IMR-90 (cell line): ENCODE data around the gene SLC41A1. TPM values are rescaled to one million over a fixed set of nuclear protein-coding genes. Genes with fewer than 3 reads are reported as not detected.

Experiments
- ATAC-seq: fragments of 200-7000 bp; cut with Tn5 transposase; 2 replicates; pipeline ENCODE4 v1.9.1; 2020; ENCODE audit warnings: low read depth, mild to moderate bottlenecking, moderate library complexity
- BruUV-seq: library from RNA; stranded (reverse); fragments of 400-500 nt; replicated peaks from 2 replicates; lab custom pipeline; 2021; lab: Mats Ljungman, UMichigan
- CTCF ChIA-PET: fragments of 300-600 bp; formaldehyde crosslinking; extraction: SDS; loops from one replicate; lab custom pipeline; 2021; ENCODE audit warnings: antibody characterized with exemption; lab: Yijun Ruan, JAX
- POLR2A ChIA-PET: fragments of 300-600 bp; sonication (Branson Sonifier 250); formaldehyde crosslinking; loops from one replicate; lab custom pipeline; 2022; ENCODE audit warnings: antibody characterized with exemption; ENCODE audit not compliant: unreplicated experiment; lab: Charles Lee
- DNase-seq: peaks from one replicate; pipeline ENCODE4 v3.0.0; 2013
- H2AFZ ChIP-seq: replicated peaks from 2 replicates; pipeline ENCODE3; 2013; ENCODE audit warnings: low read length, mild to moderate bottlenecking; ENCODE audit not compliant: poor library complexity
- H2AK5ac ChIP-seq: 2 replicates; pipeline ENCODE4 v1.6.1; 2013; ENCODE audit warnings: low read depth, low read length, inconsistent platforms
- H2AK9ac ChIP-seq: replicated peaks from 2 replicates; pipeline ENCODE3; 2013; ENCODE audit warnings: mild to moderate bottlenecking, low read depth, low read length, moderate library complexity; ENCODE audit not compliant: poor library complexity
- H2BK120ac ChIP-seq: 2 replicates; pipeline ENCODE4 v1.6.1; 2013; ENCODE audit warnings: low read depth, low read length, inconsistent platforms
- H2BK15ac ChIP-seq: 3 replicates; pipeline ENCODE4 v1.6.1; 2013; ENCODE audit warnings: low read depth, low read length, inconsistent platforms
- H2BK20ac ChIP-seq: 2 replicates; pipeline ENCODE4 v1.6.1; 2013; ENCODE audit warnings: low read depth, mild to moderate bottlenecking, inconsistent platforms, low read length, moderate library complexity
- H2BK5ac ChIP-seq: 2 replicates; pipeline ENCODE4 v1.6.1; 2013; ENCODE audit warnings: mild to moderate bottlenecking, low read depth, low read length, inconsistent platforms; ENCODE audit not compliant: poor library complexity, severe bottlenecking
- H3K14ac ChIP-seq: replicated peaks from 2 replicates; pipeline ENCODE4 v1.6.1; 2013; ENCODE audit warnings: low read depth, low read length, inconsistent platforms
- H3K18ac ChIP-seq: 2 replicates; pipeline ENCODE4 v1.6.1; 2013; ENCODE audit warnings: low read depth, low read length, control low read depth
- H3K23ac ChIP-seq: 2 replicates; pipeline ENCODE4 v1.6.1; 2013; ENCODE audit warnings: low read depth, low read length, inconsistent platforms
- H3K27ac ChIP-seq: 2 replicates; pipeline ENCODE4 v1.5.1; 2013; ENCODE audit warnings: mild to moderate bottlenecking, control low read depth, low read length; ENCODE audit not compliant: insufficient read depth
- H3K27me3 ChIP-seq: 2 replicates; pipeline ENCODE4 v1.6.1; 2013; ENCODE audit warnings: low read length; ENCODE audit not compliant: control insufficient read depth, insufficient read depth
- H3K36me3 ChIP-seq: 2 replicates; pipeline ENCODE4 v1.6.1; 2013; ENCODE audit warnings: low read length, mixed read lengths; ENCODE audit not compliant: control insufficient read depth, insufficient read depth
- H3K4ac ChIP-seq: 2 replicates; pipeline ENCODE4 v1.6.1; 2013; ENCODE audit warnings: low read depth, low read length, inconsistent platforms
- H3K4me1 ChIP-seq: 2 replicates; pipeline ENCODE4 v1.6.1; 2013; ENCODE audit warnings: low read length, mixed read lengths; ENCODE audit not compliant: control insufficient read depth, insufficient read depth
- H3K4me2 ChIP-seq: 2 replicates; pipeline ENCODE4 v1.6.1; 2013; ENCODE audit warnings: low read depth, mild to moderate bottlenecking, control low read depth, low read length, moderate library complexity
- H3K4me3 ChIP-seq: 2 replicates; pipeline ENCODE4 v1.5.1; 2013; ENCODE audit warnings: low read depth, mild to moderate bottlenecking, control low read depth, low read length, moderate library complexity; ENCODE audit not compliant: insufficient read depth
- H3K56ac ChIP-seq: 2 replicates; pipeline ENCODE4 v1.6.1; 2013; ENCODE audit warnings: low read length, inconsistent platforms; ENCODE audit not compliant: insufficient read depth; ENCODE audit errors: extremely low read depth
- H3K79me1 ChIP-seq, 2 experiments: 2 replicates each; pipeline ENCODE4 v1.6.1; 2013; ENCODE audit warnings: low read length in 2 of 2, inconsistent platforms in 1 of 2, low read depth in 1 of 2
- H3K9ac ChIP-seq: 2 replicates; pipeline ENCODE4 v1.6.1; 2013; ENCODE audit warnings: low read depth, low read length, control low read depth
- H3K9me1 ChIP-seq: 2 replicates; pipeline ENCODE4 v1.6.1; 2013; ENCODE audit warnings: low read length, inconsistent platforms; ENCODE audit not compliant: insufficient read depth
- H3K9me3 ChIP-seq: 2 replicates; pipeline ENCODE4 v1.6.1; 2013; ENCODE audit warnings: low read length; ENCODE audit not compliant: control insufficient read depth, insufficient read depth
- H4K20me1 ChIP-seq: 2 replicates; pipeline ENCODE4 v1.6.1; 2013; ENCODE audit warnings: low read length, inconsistent platforms; ENCODE audit not compliant: insufficient read depth
- H4K5ac ChIP-seq: 2 replicates; pipeline ENCODE4 v1.6.1; 2013; ENCODE audit warnings: mild to moderate bottlenecking, low read depth, low read length, control low read depth
- H4K8ac ChIP-seq, 2 experiments: 2 replicates each; pipeline ENCODE4 v1.6.1; 2013; ENCODE audit warnings: low read depth in 2 of 2, low read length in 2 of 2, control low read depth in 1 of 2, inconsistent platforms in 1 of 2
- H4K91ac ChIP-seq: 2 replicates; pipeline ENCODE4 v1.6.1; 2013; ENCODE audit warnings: low read depth, low read length, inconsistent platforms; ENCODE audit not compliant: insufficient read depth
- BHLHE40 ChIP-seq: fragments of 150-350 bp; IDR thresholded peaks from 2 replicates; pipeline ENCODE4 v1.6.1; 2016; ENCODE audit warnings: mild to moderate bottlenecking, low read depth, low read length
- CHD1 ChIP-seq: IDR thresholded peaks from 2 replicates; pipeline ENCODE4 v1.6.1; 2012; ENCODE audit warnings: low read depth, low read length, improper control_type of control experiment
- MXI1 ChIP-seq: IDR thresholded peaks from 2 replicates; pipeline ENCODE4 v1.6.1; 2012; ENCODE audit warnings: low read depth, mild to moderate bottlenecking, low read length, moderate library complexity, borderline replicate concordance
- NFE2L2 ChIP-seq: fragments of 150-350 bp; IDR thresholded peaks from 2 replicates; pipeline ENCODE4 v1.6.1; 2016; ENCODE audit warnings: low read depth, mild to moderate bottlenecking, low read length
- POLR2A ChIP-seq: IDR thresholded peaks from 2 replicates; pipeline ENCODE4 v1.6.1; 2012; ENCODE audit warnings: mild to moderate bottlenecking, low read depth, low read length
- RAD21 ChIP-seq: IDR thresholded peaks from 2 replicates; pipeline ENCODE4 v1.6.1; 2012; ENCODE audit warnings: low read length, improper control_type of control experiment
- RFX5 ChIP-seq: IDR thresholded peaks from 2 replicates; pipeline ENCODE4 v1.8.0; 2012; ENCODE audit warnings: low read depth, mild to moderate bottlenecking, low read length, moderate library complexity
- SMC3 ChIP-seq: fragments of 150-350 bp; IDR thresholded peaks from 2 replicates; pipeline ENCODE4 v1.6.1; 2016; ENCODE audit warnings: low read depth, mild to moderate bottlenecking, antibody characterized with exemption, low read length, moderate library complexity
- WGBS, 2 experiments: methylation state at CpG; one replicate each; pipeline versions ENCODE4 v1.1.5 to v1.1.7; 2013; ENCODE audit warnings: missing lambda C conversion rate in 2 of 2; ENCODE audit not compliant: insufficient read length in 1 of 2; ENCODE audit errors: extremely low coverage in 2 of 2; 5-methylcytosine and 5-hydroxymethylcytosine counted together
- dilution Hi-C: fragments of 300-500 bp; cut with HindIII; formaldehyde crosslinking; loops from one replicate; pipeline ENCODE4 v1.14.3; 2018; ENCODE audit warnings: low sequenced_read_pairs; ENCODE audit not compliant: unreplicated experiment
- in situ Hi-C: fragments of 300-500 bp; cut with MboI; formaldehyde crosslinking; loops from 3 replicates; pipeline ENCODE4 v1.14.3; 2019; ENCODE audit warnings: low sequenced_read_pairs, inconsistent platforms, mixed read lengths
- intact Hi-C: fragments of 100-400 bp; cut with micrococcal nuclease; formaldehyde crosslinking; loops from 2 replicates; pipeline ENCODE4 v1.10.0; 2022
- polyA plus RNA-seq, 3 experiments: library from polyadenylated mRNA; depleted of rRNA; stranded (reverse); fragments of >200 nt; gene quantifications; 2 replicates each; pipeline ENCODE4 v1.2.3, GENCODE V29; 2012; ENCODE audit warnings: low replicate concordance in 1 of 3
- total RNA-seq: library from RNA; depleted of rRNA; stranded (reverse); fragments of >200 nt; gene quantifications from 2 replicates; pipeline ENCODE4 v1.2.3, GENCODE V29; 2012
- TF ChIP-seq, protein P1 (sequence below): conservative IDR thresholded peaks from 2 replicates; pipeline ENCODE4 v1.5.1; 2012; ENCODE audit warnings: mild to moderate bottlenecking, low read depth, low read length, improper control_type of control experiment
- TF ChIP-seq, protein P2 (sequence below): fragments of 150-350 bp; IDR thresholded peaks from 2 replicates; pipeline ENCODE4 v1.6.1; 2017; ENCODE audit warnings: mild to moderate bottlenecking, antibody characterized with exemption, low read length, low read depth
- TF ChIP-seq, protein P3 (sequence below): fragments of 150-350 bp; IDR thresholded peaks from 2 replicates; pipeline ENCODE4 v1.6.1; 2016; ENCODE audit warnings: low read depth, mild to moderate bottlenecking, low read length, moderate library complexity, borderline replicate concordance

SLC41A1 gene
- total and polyA plus RNA-seq, 2 of the 4 experiments (the other 2 are of a cell fraction) = 6.3 to 26.3 TPM

DNA sequence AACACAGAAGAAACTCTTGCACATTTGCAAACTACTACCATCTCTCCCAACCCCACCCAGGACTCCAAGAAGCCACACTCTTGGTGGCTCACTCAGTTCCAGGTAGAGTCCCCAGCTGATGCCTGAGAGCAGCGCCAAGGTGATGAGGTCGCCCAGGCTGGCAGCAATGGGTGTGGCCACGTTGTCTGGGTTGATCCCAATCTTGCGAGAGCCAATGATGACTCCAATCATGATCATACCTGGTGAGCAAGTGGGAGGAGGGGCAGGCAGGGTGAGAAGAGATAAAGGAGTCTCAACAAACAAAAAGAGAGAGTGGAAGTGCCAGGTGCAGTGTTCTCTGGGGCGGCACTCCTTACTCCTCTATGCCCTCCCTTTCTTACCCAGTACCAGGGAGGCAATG lies 14.4 kb downstream of the SLC41A1 start:
- no peak overlapping the region for H3K4me2 ChIP-seq
- no peak overlapping the region for H2AK5ac ChIP-seq
- no peak overlapping the region for H2BK15ac ChIP-seq
- H3K4ac ChIP-seq = no peak overlapping the region
- H3K27ac ChIP-seq = no peak overlapping the region
- BruUV-seq = no TSS peak
- H3K23ac ChIP-seq = no peak overlapping the region
- TF ChIP-seq BHLHE40 (no peak), NFE2L2 (no peak), POLR2A (no peak), MXI1 (no peak), SMC3 (no peak), RFX5 (no peak), RAD21 (no peak), CHD1 (no peak)
- TF ChIP-seq, protein P1, sequence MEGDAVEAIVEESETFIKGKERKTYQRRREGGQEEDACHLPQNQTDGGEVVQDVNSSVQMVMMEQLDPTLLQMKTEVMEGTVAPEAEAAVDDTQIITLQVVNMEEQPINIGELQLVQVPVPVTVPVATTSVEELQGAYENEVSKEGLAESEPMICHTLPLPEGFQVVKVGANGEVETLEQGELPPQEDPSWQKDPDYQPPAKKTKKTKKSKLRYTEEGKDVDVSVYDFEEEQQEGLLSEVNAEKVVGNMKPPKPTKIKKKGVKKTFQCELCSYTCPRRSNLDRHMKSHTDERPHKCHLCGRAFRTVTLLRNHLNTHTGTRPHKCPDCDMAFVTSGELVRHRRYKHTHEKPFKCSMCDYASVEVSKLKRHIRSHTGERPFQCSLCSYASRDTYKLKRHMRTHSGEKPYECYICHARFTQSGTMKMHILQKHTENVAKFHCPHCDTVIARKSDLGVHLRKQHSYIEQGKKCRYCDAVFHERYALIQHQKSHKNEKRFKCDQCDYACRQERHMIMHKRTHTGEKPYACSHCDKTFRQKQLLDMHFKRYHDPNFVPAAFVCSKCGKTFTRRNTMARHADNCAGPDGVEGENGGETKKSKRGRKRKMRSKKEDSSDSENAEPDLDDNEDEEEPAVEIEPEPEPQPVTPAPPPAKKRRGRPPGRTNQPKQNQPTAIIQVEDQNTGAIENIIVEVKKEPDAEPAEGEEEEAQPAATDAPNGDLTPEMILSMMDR = no peak
- TF ChIP-seq, protein P2, sequence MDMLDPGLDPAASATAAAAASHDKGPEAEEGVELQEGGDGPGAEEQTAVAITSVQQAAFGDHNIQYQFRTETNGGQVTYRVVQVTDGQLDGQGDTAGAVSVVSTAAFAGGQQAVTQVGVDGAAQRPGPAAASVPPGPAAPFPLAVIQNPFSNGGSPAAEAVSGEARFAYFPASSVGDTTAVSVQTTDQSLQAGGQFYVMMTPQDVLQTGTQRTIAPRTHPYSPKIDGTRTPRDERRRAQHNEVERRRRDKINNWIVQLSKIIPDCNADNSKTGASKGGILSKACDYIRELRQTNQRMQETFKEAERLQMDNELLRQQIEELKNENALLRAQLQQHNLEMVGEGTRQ = no peak
- TF ChIP-seq, protein P3, sequence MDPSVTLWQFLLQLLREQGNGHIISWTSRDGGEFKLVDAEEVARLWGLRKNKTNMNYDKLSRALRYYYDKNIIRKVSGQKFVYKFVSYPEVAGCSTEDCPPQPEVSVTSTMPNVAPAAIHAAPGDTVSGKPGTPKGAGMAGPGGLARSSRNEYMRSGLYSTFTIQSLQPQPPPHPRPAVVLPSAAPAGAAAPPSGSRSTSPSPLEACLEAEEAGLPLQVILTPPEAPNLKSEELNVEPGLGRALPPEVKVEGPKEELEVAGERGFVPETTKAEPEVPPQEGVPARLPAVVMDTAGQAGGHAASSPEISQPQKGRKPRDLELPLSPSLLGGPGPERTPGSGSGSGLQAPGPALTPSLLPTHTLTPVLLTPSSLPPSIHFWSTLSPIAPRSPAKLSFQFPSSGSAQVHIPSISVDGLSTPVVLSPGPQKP = no peak
- H3K4me1 ChIP-seq = no peaks in the 10 kb centered on the region
- DNase-seq (no peak), ATAC-seq (no peak)
- H3K18ac ChIP-seq = no peak overlapping the region
- H3K9me1 ChIP-seq = no peaks in the 10 kb centered on the region
- no peak overlapping the region for H4K91ac ChIP-seq
- no peak overlapping the region for H3K4me3 ChIP-seq
- intact Hi-C loops = no loop called here
- no peak overlapping the region for H3K9ac ChIP-seq
- H3K9me3 ChIP-seq = no peaks in the 10 kb centered on the region
- ChIA-PET POLR2A (no interaction called here), CTCF (no interaction called here)
- no peak overlapping the region for H2BK120ac ChIP-seq
- no peak overlapping the region for H2BK20ac ChIP-seq
- H2AK9ac ChIP-seq = no peak overlapping the region
- no CpG with 5 or more reads among the region's 5 CpGs for WGBS, 2 experiments
- H3K56ac ChIP-seq = no peak overlapping the region
- H3K79me1 ChIP-seq = no peaks in the 10 kb centered on the region; a peak in 1 of 4 replicates
- in situ Hi-C loops = loop anchor here (10.0 kb wide), 1 partner anchor 306 kb away; no protein-coding TSS in a partner anchor
- H4K8ac ChIP-seq = no peak overlapping the region
- H3K27me3 ChIP-seq = no peaks in the 10 kb centered on the region
- no peak overlapping the region for H3K14ac ChIP-seq
- no peaks in the 10 kb centered on the region for H4K20me1 ChIP-seq
- peaks cover 53% of the 10 kb centered on the region for H3K36me3 ChIP-seq
- dilution Hi-C loops = no loop called here
- no peak overlapping the region for H2BK5ac ChIP-seq
- no peak overlapping the region for H2AFZ ChIP-seq
- no peak overlapping the region for H4K5ac ChIP-seq
